Mucosa of descending colon (tissue), 3 donors: ENCODE results near the gene TEKT5. TPM values are rescaled to one million over a fixed set of nuclear protein-coding genes. Genes with fewer than 3 reads are reported as not detected.
A peak's percentile ranks its signal among the peaks of the same experiment; 100 is the strongest.

Experiments
- ATAC-seq: fragments of 200-7000 bp; cut with Tn5 transposase; one replicate; pipeline ENCODE4 v1.9.1; 2020; ENCODE audit warnings: mild to moderate bottlenecking, moderate library complexity
- DNase-seq, 3 donors: peaks; one replicate each; pipeline ENCODE4 v3.0.0-alpha.2; 2020
- H3K36me3 ChIP-seq: fragments of 200-600 bp; one replicate; pipeline ENCODE4 v1.8.0; 2021; ENCODE audit warnings: low read depth, mild to moderate bottlenecking
- H3K4me1 ChIP-seq: fragments of 200-600 bp; one replicate; pipeline ENCODE4 v1.8.0; 2021; ENCODE audit warnings: low read depth, mild to moderate bottlenecking
- H3K4me3 ChIP-seq: fragments of 200-600 bp; one replicate; pipeline ENCODE4 v1.8.0; 2021; ENCODE audit warnings: mild to moderate bottlenecking
- H3K9me3 ChIP-seq: fragments of 200-600 bp; one replicate; pipeline ENCODE4 v1.8.0; 2021; ENCODE audit warnings: mild to moderate bottlenecking
- intact Hi-C, 2 donors: fragments of 100-400 bp; cut with DNase I in 1 of 2; cut with micrococcal nuclease in 1 of 2; formaldehyde crosslinking; loops; one replicate each; pipeline versions ENCODE4 v1.11.0 to v1.11.1; 2022; cut with DNase I, micrococcal nuclease
- total RNA-seq, 3 donors: library from RNA; stranded (reverse); fragmentation: NEBNext Ultra II Directional in 2 of 3; extraction: Animal tissue kit (Norgen Biotek cat#: 25700) in 2 of 3; gene quantifications; one replicate each; pipeline versions ENCODE4 v1.2.1 to v1.2.4, GENCODE V29; 2021 to 2023
- TF ChIP-seq, protein P1 (sequence below): fragments of 200-600 bp; IDR thresholded peaks from one replicate; pipeline ENCODE4 v1.8.0; 2022; ENCODE audit warnings: antibody characterized with exemption, mild to moderate bottlenecking
- donor health status: DM: no; HTN: no; CAD: no; lungs with moderate emphysema.
- donor health status: DM: no; HTN: no; CAD: no.
- donor health status: DM: no; HTN: yes; CAD: no.

TEKT5 gene
- total RNA-seq, 3 donors from 2014 or later = 0.28 to 0.90 (median 0.46) TPM

DNA sequence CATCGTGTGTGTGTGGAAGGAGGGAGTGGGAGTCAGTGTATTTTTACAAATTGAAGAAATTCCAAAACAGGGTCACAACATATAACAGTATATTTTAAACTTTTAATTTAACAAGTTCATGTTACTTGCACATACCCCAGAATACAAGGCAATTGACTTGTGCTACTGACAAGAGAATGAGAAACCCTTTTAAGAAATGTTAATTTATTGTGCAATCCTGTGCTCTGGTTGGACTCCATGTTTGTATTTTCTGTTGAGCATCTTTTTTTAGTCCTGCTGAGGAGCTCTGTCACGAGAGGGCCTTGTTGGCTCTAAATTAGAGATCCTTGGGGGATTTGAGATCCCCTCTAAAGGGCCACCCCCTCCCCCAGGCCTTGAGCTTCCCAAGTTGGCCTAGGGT is 113.2 kb downstream of the TEKT5 start:
- intact Hi-C loops = no loop called here
- H3K4me1 ChIP-seq = peaks cover 26% of the 10 kb centered on the region
- no peaks in the 10 kb centered on the region for H3K9me3 ChIP-seq
- no peaks in the 10 kb centered on the region for H3K36me3 ChIP-seq
- TF ChIP-seq, protein P1, sequence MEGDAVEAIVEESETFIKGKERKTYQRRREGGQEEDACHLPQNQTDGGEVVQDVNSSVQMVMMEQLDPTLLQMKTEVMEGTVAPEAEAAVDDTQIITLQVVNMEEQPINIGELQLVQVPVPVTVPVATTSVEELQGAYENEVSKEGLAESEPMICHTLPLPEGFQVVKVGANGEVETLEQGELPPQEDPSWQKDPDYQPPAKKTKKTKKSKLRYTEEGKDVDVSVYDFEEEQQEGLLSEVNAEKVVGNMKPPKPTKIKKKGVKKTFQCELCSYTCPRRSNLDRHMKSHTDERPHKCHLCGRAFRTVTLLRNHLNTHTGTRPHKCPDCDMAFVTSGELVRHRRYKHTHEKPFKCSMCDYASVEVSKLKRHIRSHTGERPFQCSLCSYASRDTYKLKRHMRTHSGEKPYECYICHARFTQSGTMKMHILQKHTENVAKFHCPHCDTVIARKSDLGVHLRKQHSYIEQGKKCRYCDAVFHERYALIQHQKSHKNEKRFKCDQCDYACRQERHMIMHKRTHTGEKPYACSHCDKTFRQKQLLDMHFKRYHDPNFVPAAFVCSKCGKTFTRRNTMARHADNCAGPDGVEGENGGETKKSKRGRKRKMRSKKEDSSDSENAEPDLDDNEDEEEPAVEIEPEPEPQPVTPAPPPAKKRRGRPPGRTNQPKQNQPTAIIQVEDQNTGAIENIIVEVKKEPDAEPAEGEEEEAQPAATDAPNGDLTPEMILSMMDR = no peak
- no peak overlapping the region for H3K4me3 ChIP-seq
- ATAC-seq (no peak), DNase-seq (no peak)

DNA sequence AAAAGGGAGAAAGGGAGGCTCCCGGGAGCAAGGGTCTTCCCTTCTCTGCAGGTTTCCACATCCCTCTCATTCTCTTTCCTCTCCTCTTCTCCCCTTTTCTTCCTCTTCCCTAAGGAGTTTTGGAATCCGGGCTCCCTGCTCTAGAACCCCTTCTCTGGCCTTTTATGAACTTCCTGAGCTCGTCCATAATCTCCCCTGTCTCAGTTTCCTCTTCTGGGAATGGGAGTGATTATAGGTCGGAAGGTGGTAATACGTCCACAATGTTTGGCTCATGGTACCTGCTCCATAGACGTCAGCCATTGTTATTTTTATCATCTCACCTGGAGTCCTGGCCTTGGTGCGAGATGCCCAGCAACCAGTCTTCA is 113.9 kb downstream of the TEKT5 start:
- ATAC-seq = no peak
- TF ChIP-seq, protein P1 = no peak
- intact Hi-C loops = no loop called here
- no peak for DNase-seq
- H3K4me3 ChIP-seq = peak overlapping the region; percentile 78
- no peaks in the 10 kb centered on the region for H3K36me3 ChIP-seq
- H3K9me3 ChIP-seq = no peaks in the 10 kb centered on the region
- H3K4me1 ChIP-seq = peaks cover 26% of the 10 kb centered on the region

DNA sequence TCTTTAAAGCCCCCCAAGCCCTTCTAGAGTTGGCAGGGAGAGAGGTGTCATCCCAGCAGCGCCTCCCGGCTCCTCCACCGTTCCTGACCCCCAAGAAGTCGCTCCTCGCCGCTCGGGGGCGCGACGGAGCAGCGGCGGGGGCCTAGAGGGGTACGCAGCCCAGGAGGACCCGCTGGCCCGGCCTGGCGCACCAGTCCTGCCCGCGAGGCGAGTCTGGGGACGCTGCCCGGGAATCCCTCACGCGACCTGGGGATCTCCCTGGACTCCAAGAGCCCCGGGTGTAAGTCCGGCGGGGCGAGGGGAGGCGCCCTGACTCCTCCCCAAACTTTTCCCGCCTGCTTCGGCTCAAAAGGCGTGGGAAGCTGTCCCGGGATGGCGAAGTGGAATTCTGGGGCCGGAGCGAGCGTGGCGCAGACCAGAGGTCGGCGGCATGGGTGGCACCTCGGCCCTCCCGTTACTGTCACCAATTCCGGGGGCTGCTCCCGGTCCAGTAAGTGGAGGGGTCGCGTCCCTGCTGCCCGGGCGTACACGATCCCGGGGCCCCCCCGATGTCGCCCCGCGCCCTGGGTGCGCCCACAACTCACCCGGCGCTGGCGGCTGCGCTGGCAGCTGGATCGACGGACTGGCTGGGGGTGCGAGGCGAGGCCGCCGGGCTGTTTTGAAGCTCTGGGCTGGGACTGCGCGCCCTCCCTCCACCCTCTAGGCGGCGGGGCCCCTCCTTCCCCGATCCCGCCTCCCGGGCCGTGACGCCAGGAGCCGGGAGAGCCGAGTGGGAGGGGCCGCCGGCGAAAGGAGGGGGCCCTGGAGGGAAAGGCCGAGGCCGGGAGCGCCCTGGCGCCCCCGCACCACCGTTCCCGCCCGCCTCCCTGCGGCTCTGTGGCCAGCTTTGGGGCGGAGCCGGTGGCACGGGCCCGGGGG is 114.5 kb downstream of the TEKT5 start, which contains the start of gene EMP2:
Gene EMP2, minus strand, starts transcription at position 634 of the 918 bp plus-strand sequence. CDS start 32,981 bp downstream, outside the sequence.
- H3K4me3 ChIP-seq = peak within 1 kb of the TSS; percentile 78
- H3K4me1 ChIP-seq = peaks cover 26% of the 10 kb centered on the region
- intact Hi-C loops = no loop called here
- ATAC-seq (peak; percentile 88), DNase-seq (peak; percentile 82 to 91 (median 86))
- TF ChIP-seq, protein P1 = peak; percentile 27
- H3K9me3 ChIP-seq = no peaks in the 10 kb centered on the region
- no peaks in the 10 kb centered on the region for H3K36me3 ChIP-seq

DNA sequence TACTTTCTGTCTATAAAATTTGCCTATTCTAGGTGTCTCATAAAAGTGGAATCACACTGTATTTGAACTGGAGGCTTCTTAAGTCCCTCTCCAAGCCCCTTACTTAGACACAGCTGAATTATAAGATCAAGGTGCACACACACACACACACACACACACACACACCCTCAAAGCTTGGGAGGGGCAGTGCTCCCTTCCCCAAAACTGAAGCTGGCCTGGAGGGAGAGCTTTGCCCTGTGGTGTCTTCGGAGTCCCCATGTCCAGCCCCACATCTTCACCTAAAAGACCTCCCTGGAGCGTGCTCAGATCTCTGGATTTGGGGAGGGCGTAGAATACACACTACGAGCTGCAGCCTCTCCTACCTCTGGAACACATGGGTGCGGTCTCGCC is 115.2 kb downstream of the TEKT5 start:
- ATAC-seq = peak; percentile 1
- H3K9me3 ChIP-seq = no peaks in the 10 kb centered on the region
- TF ChIP-seq, protein P1 = no peak
- H3K36me3 ChIP-seq = no peaks in the 10 kb centered on the region
- H3K4me3 ChIP-seq = peak overlapping the region; percentile 78
- peaks cover 26% of the 10 kb centered on the region for H3K4me1 ChIP-seq
- intact Hi-C loops = no loop called here
- DNase-seq = no peak

DNA sequence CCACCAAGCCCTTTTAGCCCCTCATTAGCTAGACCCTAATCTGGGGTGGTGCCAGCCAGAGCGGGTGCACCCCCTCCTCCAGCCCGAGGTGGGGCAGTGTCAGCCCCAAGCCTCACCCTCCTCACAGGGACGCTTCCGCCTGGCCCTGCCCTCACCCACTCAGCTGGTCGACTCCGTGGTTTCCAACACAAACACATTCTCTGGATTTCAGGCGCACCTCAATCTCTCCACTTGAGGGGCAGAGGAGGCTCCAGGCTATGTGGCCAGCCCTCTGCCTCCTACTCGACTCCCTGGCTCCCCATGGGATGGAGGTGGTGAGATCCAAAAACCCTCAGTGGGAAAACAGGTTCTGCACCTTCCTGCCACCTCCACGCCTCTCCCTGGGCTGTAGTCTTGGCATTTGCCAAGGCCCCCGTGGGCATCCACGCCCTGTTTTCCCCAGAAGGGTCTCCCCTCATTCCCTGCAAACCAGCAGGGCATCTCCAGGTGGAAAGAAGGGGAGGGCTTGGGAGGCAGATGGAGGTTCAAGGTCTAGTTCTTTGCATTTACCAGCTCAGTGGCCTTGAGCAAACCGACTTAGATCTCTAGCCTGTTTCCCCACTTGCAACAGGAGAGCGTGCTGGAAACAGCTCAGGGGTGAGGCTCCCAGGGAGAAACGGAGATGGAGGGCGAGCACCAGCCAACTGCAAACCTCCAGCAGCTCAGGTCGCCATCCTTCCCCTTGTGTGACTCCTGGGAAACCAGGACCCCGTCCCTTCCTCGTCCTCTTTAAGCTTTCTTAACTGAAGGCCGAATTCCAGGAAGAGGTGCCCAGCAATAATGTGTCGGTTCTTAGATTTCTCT is 116.0 kb downstream of the TEKT5 start:
- Histone ChIP-seq H3K36me3 (no peaks in the 10 kb centered on the region), H3K9me3 (no peaks in the 10 kb centered on the region), H3K4me1 (peaks cover 26% of the 10 kb centered on the region), H3K4me3 (no peak overlapping the region)
- TF ChIP-seq, protein P1 = peak; percentile 10
- intact Hi-C loops = no loop called here
- DNase-seq (peak; percentile 65 to 79 (median 77)), ATAC-seq (peak; percentile 69)

Other genes with a start within 250 kb of the TEKT5 start
- 10 to 100 TPM; 73.0 to 92.9 (median 84.3) TPM for gene EMP2, start 114.3 kb downstream of the TEKT5 start, total RNA-seq
- gene NUBP1, start 48.9 kb upstream of the TEKT5 start, total RNA-seq = 10 to 100 TPM; 24.1 to 34.8 (median 24.6) TPM
- gene TVP23A, start 123.9 kb upstream of the TEKT5 start, total RNA-seq = under 1 TPM in 2 of 3 donors, not detected in 1; 0.14 to 0.60 TPM
- gene CIITA, start 182.3 kb upstream of the TEKT5 start, total RNA-seq = 10 to 100 TPM in 1 of 3 donors, 1 to 10 TPM in 2; 5.8 to 16.0 (median 9.1) TPM
- 10 to 100 TPM; 18.0 to 44.8 (median 26.6) TPM for gene DEXI, start 247.5 kb upstream of the TEKT5 start, total RNA-seq
- 10 to 100 TPM; 30.3 to 38.1 (median 37.1) TPM for gene CLEC16A, start 249.6 kb upstream of the TEKT5 start, total RNA-seq